ENCODE results near the gene NOVA2. TPM values are rescaled to one million over a fixed set of nuclear protein-coding genes. Genes with fewer than 3 reads are reported as not detected.

The NOVA2 gene
- total RNA-seq, 1 donor from 2014 or later: under 0.01 TPM

- H3K4me3 ChIP-seq (ENCODE audit: low read depth, low read length): no peak overlapping the region
- peaks cover 2% of the 10 kb centered on the region for H3K27me3 ChIP-seq (ENCODE audit: control insufficient read depth, insufficient read depth, low read length)
- no peak for DNase-seq (ENCODE audit: low read depth)
- TF ChIP-seq CTCF (IDR thresholded peaks at IDR 0.05; ENCODE audit: insufficient read depth, low read length, poor library complexity, severe bottlenecking): no peak
- H3K36me3 ChIP-seq (ENCODE audit: control insufficient read depth, insufficient read depth, low read length): no peaks in the 10 kb centered on the region
Observed at GRCh38 chr19:45952341-45952685, 21.4 kb downstream of the NOVA2 start.

GRCh38 chr19:45947926-45948325 is 25.7 kb downstream of the NOVA2 start:
- TF ChIP-seq CTCF (IDR thresholded peaks at IDR 0.05; ENCODE audit: insufficient read depth, low read length, poor library complexity, severe bottlenecking): no peak
- DNase-seq (ENCODE audit: low read depth): peak; percentile 9
- peaks cover 5% of the 10 kb centered on the region for H3K27me3 ChIP-seq (ENCODE audit: control insufficient read depth, insufficient read depth, low read length)

GRCh38 chr19:45940515-45940805 is 33.2 kb downstream of the NOVA2 start:
- H3K27me3 ChIP-seq (ENCODE audit: control insufficient read depth, insufficient read depth, low read length): peaks cover 15% of the 10 kb centered on the region

More at GRCh38 chr19:45947926-45948325, 25.7 kb downstream of the NOVA2 start:
- H3K4me3 ChIP-seq (ENCODE audit: low read depth, low read length): no peak overlapping the region
- no peaks in the 10 kb centered on the region for H3K36me3 ChIP-seq (ENCODE audit: control insufficient read depth, insufficient read depth, low read length)

GRCh38 chr19:45939792-45940514 is 33.7 kb downstream of the NOVA2 start:
- DNase-seq (ENCODE audit: low read depth): no peak
- peaks cover 18% of the 10 kb centered on the region for H3K27me3 ChIP-seq (ENCODE audit: control insufficient read depth, insufficient read depth, low read length)

More at GRCh38 chr19:45940515-45940805, 33.2 kb downstream of the NOVA2 start:
- no peak for TF ChIP-seq CTCF (IDR thresholded peaks at IDR 0.05; ENCODE audit: insufficient read depth, low read length, poor library complexity, severe bottlenecking)
- Histone ChIP-seq H3K36me3 (ENCODE audit: control insufficient read depth, insufficient read depth, low read length) (no peaks in the 10 kb centered on the region), H3K4me3 (ENCODE audit: low read depth, low read length) (no peak overlapping the region)
- DNase-seq (ENCODE audit: low read depth): no peak

GRCh38 chr19:45938733-45939319 is 34.8 kb downstream of the NOVA2 start:
- Histone ChIP-seq H3K36me3 (ENCODE audit: control insufficient read depth, insufficient read depth, low read length) (no peaks in the 10 kb centered on the region), H3K27me3 (ENCODE audit: control insufficient read depth, insufficient read depth, low read length) (peaks cover 16% of the 10 kb centered on the region), H3K4me3 (ENCODE audit: low read depth, low read length) (no peak overlapping the region)
- no peak for DNase-seq (ENCODE audit: low read depth)
- no peak for TF ChIP-seq CTCF (IDR thresholded peaks at IDR 0.05; ENCODE audit: insufficient read depth, low read length, poor library complexity, severe bottlenecking)

More at GRCh38 chr19:45939792-45940514, 33.7 kb downstream of the NOVA2 start:
- Histone ChIP-seq H3K4me3 (ENCODE audit: low read depth, low read length) (no peak overlapping the region), H3K36me3 (ENCODE audit: control insufficient read depth, insufficient read depth, low read length) (no peaks in the 10 kb centered on the region)
- TF ChIP-seq CTCF (IDR thresholded peaks at IDR 0.05; ENCODE audit: insufficient read depth, low read length, poor library complexity, severe bottlenecking): no peak

GRCh38 chr19:45935267-45935666 is 38.4 kb downstream of the NOVA2 start:
- peaks cover 14% of the 10 kb centered on the region for H3K27me3 ChIP-seq (ENCODE audit: control insufficient read depth, insufficient read depth, low read length)

More at GRCh38 chr19:45935267-45935666, 38.4 kb downstream of the NOVA2 start:
- TF ChIP-seq CTCF (IDR thresholded peaks at IDR 0.05; ENCODE audit: insufficient read depth, low read length, poor library complexity, severe bottlenecking): no peak
- no peak overlapping the region for H3K4me3 ChIP-seq (ENCODE audit: low read depth, low read length)
- no peak for DNase-seq (ENCODE audit: low read depth)
- no peaks in the 10 kb centered on the region for H3K36me3 ChIP-seq (ENCODE audit: control insufficient read depth, insufficient read depth, low read length)

Data from kidney epithelial cell (primary cell).